Neural cell (in vitro differentiated cells): ENCODE results near the gene MFSD1.

Experiments
- EZH2 ChIP-seq: fragments of 200-600, 300-800 bp; shearing (Covaris generic), sonication (generic); IDR thresholded peaks from 2 replicates; pipeline ENCODE4 v1.6.1; 2014; ENCODE audit warnings: antibody characterized with exemption, low read length, borderline replicate concordance, mild to moderate bottlenecking; ENCODE audit not compliant: insufficient read depth, poor library complexity, severe bottlenecking
- SMC3 ChIP-seq: fragments of 450-650 bp; conservative IDR thresholded peaks from 2 replicates; pipeline ENCODE4 v1.6.1; 2014; ENCODE audit warnings: antibody characterized with exemption, mild to moderate bottlenecking, moderate library complexity; ENCODE audit not compliant: poor library complexity
- TF ChIP-seq, protein P1 (sequence below): fragments of 450-650 bp; IDR thresholded peaks from 2 replicates; pipeline ENCODE4 v1.5.1; 2014; ENCODE audit warnings: antibody characterized with exemption, mild to moderate bottlenecking, moderate library complexity; ENCODE audit not compliant: poor library complexity, severe bottlenecking

DNA sequence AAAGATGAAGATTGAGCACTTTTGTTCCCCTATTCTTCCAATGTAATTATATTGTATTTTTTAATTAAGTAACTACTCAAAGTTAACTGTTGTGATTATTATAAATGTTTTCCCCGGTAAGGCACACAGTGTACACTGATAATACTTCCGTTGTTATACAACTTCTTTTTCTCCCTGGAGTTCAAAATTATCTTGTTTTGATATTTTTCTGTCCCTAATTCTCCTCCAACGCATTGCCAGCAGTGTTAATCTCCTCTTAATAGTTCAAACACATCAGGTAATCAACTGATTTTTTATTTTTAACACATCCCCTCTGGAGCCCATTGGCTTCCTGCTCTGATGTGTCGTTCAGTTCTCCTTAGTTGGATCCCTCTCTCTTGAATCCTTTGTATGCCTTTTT is 32.3 kb upstream of the MFSD1 start:
- TF ChIP-seq, protein P1, sequence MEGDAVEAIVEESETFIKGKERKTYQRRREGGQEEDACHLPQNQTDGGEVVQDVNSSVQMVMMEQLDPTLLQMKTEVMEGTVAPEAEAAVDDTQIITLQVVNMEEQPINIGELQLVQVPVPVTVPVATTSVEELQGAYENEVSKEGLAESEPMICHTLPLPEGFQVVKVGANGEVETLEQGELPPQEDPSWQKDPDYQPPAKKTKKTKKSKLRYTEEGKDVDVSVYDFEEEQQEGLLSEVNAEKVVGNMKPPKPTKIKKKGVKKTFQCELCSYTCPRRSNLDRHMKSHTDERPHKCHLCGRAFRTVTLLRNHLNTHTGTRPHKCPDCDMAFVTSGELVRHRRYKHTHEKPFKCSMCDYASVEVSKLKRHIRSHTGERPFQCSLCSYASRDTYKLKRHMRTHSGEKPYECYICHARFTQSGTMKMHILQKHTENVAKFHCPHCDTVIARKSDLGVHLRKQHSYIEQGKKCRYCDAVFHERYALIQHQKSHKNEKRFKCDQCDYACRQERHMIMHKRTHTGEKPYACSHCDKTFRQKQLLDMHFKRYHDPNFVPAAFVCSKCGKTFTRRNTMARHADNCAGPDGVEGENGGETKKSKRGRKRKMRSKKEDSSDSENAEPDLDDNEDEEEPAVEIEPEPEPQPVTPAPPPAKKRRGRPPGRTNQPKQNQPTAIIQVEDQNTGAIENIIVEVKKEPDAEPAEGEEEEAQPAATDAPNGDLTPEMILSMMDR = no peak
- TF ChIP-seq SMC3 (no peak), EZH2 (no peak)
